Measurements from ENCODE around the gene TYSND1.
"Not testable (repeated sequence)": the region's sequence is repeated elsewhere in the genome, so short reads cannot be mapped to it uniquely, and the experiment has no call there.

Gene TYSND1

DNA sequence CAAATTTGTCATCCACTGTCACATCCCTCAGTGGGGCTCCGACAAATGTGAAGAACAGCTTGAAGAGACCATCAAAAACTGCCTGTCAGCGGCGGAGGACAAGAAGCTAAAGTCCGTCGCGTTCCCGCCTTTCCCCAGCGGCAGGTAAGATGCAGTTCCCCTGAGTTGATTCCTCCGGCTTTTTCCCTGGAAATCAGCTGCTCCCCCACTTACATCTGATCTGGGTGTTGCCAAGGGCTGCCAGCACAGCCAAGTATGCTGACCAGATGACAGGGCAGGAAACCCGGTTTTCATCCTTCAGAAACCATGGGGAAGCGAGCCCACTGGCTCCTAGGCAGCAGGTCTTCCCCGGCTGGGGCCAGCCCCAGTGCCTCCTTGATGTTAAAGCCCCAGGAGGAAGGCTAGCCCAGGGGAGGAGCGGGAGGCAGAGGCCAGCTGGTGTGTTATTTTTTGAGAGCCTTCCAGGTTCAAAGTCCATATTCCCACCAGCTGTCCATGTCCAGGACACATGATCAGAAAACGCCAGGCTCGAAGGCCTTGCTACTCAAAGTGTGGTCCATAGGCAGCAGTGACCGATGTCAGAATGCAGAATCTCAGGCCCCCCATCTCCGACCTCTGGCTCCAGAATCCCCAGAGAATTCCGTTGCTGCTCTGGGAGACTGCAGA lies 37.3 kb downstream of the TYSND1 start:
- no peak for DNase-seq (ENCODE audit: low read depth)

DNA sequence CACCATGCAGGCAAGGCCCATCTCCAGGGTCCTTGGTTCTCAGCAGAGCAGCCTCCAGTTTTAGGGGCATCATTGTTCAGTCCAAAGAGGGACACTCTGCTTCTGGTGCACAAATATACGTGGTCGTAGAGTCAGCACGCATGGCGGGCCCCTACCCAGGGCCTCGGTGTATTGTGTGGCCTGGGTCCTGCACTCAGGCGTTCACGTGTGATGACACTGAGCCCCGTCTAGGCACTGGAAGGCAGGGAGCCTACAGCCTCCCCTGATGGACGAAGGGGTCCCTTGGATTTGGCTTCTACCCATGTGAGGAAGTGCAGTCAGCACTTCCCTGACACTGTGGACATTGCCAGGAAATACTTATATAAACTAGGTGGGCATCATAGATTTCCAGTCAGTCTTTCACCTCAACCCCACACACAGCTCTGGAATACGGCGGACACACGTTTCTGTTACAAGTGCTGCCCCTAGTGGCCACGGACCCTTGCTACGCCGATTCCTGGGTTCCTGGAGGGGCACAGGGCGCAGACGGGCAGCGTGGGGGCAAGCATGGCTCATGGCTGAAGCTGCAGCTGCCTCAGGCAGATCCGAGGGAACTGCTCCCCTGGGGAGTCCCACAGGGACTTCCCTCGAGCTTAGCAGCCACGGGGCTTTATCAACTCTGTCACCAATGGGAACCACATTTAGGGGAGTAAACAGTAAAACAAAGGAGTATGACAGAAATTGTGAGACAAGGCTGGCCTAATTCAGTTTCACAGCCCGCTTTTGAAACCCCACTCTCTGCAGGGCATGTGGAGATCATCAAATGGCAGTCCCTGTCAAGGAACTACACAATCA lies 39.3 kb downstream of the TYSND1 start:
- no peak for DNase-seq (ENCODE audit: low read depth)

DNA sequence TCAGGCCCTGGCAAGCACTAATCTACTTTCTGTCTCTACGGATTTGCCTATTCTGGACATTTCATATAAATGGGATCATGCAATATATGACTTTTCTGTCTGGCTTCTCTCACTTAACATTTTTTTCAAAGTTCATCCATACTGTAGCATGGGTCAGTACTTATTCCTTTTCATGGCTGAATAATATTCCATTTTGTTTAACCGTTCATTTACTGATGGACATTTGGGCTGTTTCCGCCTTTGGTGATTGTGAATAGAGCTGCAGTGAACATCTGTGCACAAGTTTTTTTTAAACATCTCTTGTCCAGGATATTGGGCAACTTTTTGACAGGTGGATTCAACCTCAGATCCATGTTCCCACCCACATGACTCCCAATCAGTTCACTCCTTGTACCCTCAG lies 44.8 kb downstream of the TYSND1 start:
- DNase-seq (ENCODE audit: low read depth), result no peak

DNA sequence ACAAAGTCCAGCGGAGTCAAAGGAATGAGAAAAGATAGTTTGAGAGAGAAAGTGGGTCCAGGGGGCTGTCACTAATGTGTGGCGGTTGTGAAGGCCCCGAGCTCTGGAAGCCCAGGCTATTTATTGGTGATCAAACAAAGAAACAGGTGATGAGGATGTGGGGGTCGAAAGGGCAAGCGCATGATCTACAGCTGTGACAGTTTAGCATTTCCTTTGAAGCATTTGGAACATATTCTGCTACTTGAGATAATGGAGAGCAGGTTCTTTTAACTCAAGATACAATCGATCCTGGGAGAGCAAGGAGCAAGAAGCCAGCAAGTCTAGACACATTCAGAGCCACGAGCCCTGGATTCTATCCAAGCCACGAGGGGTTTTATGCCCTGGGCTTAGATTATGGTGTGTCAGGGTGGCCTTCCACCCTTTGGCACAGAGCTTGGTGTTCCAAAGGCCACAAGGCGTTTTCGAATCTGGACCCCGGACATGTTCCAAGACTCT lies 45.4 kb downstream of the TYSND1 start:
- DNase-seq (ENCODE audit: low read depth), result not testable (repeated sequence)

DNA sequence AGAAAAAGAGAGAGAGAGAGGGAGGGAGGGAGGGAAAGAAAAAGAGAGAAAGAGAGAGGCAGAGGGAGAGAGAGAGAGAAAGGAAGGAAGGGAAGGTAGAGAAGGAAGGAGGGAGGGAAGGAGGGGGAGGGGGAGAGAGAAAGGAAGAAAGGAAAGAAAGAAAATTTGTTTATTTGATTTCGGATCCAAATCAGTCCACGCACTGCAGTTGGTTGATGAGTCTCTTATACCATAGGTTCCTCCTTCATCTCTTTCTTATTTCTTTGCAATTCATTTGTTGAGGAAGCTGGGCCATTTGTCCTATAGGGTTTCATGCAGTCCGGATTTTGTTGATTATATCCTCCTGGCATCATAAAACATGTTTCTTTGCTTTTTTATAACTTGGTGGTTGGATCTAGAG lies 48.2 kb downstream of the TYSND1 start:
- DNase-seq (ENCODE audit: low read depth), result no peak

DNA sequence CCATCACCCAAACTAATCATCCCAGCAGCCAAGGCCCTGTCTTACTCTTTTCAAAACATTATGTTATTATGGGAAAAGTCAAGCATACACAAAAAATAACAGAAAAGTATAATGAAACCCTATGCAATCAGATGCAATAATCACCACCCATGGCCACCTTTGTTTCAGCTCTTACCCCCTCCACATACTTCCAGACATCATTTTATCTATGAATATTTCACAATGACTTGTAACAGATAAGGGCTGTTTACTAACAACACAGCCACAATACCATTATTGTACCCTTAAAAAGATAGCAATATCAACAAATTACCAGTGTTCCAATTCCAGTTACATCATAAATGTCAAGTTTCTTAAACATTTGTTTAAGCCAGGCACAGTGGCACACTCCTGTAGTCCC lies 49.0 kb downstream of the TYSND1 start:
- DNase-seq (ENCODE audit: low read depth), result no peak

DNA sequence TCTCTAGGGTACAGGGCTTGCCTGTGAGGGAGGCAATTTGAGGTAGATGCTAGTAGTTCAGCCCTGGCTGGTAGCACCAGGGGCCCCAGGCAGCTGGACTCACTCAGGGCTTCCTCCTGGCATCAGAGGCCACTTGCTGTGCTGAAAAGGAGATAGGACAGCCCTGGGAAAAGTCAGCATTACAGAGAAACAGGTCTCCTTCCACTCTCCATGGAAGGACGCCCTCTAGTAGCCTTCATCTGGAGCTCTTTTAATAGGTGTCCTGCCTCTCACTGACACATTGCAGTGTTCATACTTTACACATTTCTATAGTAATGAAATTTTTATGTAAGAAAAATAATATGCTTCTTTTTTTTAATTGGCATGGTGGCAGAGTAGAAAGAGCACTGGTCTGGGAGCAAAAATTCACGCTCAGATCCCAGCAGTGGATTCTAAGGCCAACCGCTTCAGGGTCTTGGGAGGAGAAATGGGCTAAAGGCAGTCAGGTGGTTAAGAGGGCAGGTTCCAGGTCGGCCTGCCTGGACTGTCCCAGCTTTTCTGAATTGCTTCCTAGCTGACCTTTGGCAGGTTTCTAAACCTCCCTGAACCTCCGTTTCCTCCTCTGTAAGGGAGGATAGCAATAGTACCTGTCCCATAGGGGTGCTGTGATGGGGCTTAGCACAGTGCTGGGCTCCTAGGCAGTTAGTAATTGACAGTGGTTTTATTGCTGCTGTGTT lies 49.6 kb downstream of the TYSND1 start:
- no peak for DNase-seq (ENCODE audit: low read depth)

DNA sequence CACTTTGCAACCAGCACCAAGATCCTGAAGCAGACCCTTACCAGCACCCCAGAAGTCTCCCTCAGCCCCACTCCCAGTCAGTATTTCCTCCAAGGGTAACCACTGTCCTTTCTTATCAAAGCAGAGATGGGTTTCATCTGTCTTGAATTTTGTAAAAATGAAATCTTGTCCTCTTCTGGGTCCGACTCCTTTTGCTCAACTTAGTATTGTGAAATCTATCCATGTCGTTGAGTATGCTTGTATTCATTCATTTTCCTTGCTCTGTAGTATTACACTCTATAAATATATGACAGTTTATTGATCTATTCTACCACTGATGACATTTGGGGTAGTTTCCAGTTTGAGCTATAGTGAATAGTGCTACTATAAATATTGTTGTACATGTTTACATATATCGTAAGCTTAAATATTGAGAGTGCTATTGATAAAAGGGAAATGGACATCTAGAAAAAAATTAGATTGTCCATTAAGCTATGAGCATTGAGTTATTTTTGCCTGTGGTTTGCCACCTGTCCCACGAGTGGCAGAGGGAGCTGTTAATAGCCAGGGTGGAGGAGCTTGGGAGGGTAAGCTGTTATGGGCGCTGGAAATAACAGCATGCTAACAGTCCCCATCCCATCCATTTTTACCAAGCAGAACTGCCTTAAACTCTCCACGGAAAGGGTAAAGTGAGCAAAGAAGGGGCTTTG lies 50.3 kb downstream of the TYSND1 start:
- DNase-seq (ENCODE audit: low read depth), result no peak

DNA sequence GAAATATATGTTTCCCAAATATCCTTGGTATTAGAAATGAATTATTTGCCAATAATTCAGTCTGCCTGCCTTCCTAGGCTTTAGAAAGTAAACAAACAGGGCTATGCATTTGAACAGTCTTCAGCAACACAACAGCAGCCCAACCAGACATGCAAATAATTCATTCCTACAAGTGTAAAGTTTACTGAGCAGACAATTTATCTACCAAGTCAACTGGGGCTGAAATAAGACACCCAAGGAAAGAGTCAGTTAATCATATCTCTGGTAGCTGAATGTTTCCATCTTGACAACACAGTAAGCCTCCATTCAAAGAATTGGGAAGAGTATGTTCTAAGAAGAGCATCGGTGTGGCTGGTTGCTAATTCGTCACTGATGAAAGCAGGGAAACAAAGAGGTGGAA lies 52.2 kb downstream of the TYSND1 start:
- DNase-seq (ENCODE audit: low read depth), result no peak

DNA sequence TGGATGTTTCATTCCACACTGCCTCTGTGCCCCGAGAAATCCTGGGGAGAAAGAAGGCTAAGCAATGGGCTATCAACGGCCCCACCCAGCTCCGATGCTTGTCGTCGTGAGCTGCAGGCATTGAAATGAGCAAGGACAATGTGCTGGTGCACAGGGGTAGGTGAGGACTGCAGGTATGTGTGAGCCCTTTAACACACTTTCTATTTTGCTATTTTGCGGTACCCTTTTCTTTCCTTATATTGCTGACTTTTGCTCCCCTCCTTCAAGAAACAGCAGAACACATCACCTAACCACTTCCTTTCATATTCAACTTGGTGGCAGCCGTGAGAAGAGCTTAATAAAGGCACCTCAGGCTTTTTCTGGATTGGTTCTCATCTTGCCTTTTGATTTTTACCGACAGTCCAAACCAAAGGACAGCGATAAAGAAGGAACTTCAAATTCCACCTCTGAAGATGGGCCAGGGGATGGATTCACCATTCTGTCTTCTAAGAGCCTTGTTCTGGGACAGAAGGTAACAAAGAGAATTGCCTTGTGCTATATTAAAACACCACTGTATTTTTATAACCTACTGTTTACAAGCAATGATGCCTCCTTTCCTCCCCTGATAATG lies 53.1 kb downstream of the TYSND1 start:
- DNase-seq (ENCODE audit: low read depth), result no peak

DNA sequence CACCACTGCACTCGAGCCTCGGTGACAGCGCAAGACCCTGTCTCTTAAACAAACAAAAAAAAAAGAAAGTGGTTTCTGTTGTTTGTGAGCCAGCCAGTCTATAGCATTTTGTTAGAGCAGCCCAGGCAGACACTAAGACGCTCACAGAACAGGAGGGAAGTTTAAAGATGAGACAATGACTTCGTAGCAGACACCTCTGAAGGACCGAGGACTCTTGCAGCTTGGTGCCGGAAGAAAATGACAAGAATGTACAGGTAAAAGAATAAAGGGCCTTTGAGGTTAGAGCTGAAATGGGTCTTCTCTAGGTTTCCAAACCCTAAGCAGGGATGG lies 54.1 kb downstream of the TYSND1 start:
- no peak for DNase-seq (ENCODE audit: low read depth)

DNA sequence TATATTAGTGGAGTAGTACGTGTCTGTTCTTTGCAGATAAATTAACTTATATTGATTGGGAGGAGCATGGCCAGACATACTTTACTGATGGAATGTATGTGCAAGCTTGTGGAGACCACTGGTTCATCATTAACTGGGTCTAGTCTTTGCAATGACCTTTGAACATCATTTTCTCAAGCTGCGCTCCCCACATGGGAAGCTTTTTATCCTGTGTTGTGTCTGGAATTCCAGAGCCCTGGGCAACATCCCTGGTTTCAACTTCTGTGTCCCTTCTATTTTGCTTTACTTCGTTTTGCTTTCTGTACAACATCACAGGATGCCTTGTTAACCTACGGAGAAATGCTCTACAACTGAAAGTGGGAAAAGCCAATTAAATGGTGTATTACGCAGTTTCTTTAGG lies 55.5 kb downstream of the TYSND1 start:
- no peak for DNase-seq (ENCODE audit: low read depth)

DNA sequence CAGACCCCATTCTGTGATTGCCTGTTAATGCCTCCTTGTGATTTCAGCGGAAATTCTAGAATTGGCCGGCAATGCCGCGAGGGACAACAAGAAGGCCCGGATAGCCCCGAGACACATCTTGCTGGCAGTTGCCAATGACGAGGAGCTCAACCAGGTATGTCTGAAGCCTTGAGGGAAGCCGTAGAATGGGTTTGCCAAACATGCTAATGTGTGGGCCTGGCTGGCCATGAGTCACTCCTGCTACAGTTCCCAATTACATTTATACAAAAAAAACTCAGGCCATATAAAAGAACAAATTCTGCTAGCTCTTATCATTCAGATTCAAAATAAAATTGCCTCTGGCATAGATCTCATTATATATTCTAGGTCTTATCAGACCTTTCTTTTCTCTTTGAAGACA lies 56.5 kb downstream of the TYSND1 start:
- DNase-seq (ENCODE audit: low read depth), result no peak

DNA sequence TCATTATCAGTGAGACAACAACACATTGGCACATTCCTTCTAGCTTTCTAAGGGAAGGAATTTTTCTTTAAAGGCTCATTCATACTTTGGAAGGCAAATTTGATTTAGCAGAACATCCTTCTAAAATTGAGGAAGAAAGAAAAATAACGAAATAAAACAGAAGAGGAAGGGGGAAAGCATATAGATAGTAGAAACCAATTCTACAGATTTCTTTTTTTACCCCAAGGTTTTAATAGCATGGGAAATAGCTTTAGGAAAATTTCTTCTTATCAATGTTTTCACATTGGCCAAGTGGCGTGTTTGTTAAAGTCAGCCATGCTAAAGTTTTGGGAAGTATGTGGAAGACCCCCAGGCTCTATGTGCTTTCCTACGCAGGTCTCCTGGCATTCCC lies 58.2 kb downstream of the TYSND1 start:
- DNase-seq (ENCODE audit: low read depth), result no peak

Data from CMK (cell line).